Endometrial microvascular endothelial cells (primary cell): ENCODE data around the gene ABI3. TPM values are rescaled to one million over a fixed set of nuclear protein-coding genes. Genes with fewer than 3 reads are reported as not detected.

Experiments
- in situ Hi-C: cut with HindIII; loops from 2 replicates; pipeline ENCODE4 v1.10.0; 2017; ENCODE audit warnings: low sequenced_read_pairs, low pct_unique_long_range_greater_than_20kb; ENCODE audit errors: inconsistent ontology term
- total RNA-seq: library from RNA; depleted of rRNA; stranded (reverse); fragments of >200 nt; gene quantifications from one replicate; pipeline ENCODE4 v1.2.3, GENCODE V29; 2015; ENCODE audit errors: inconsistent ontology term

Gene ABI3
- total RNA-seq, 1 donor from 2014 or later = 69.5 TPM

GRCh38 chr17:49223168-49223516 lies 12.6 kb downstream of the ABI3 start:
- in situ Hi-C loops = no loop called here

GRCh38 chr17:49223517-49224197 lies 13.2 kb downstream of the ABI3 start:
- in situ Hi-C loops = no loop called here

DNA sequence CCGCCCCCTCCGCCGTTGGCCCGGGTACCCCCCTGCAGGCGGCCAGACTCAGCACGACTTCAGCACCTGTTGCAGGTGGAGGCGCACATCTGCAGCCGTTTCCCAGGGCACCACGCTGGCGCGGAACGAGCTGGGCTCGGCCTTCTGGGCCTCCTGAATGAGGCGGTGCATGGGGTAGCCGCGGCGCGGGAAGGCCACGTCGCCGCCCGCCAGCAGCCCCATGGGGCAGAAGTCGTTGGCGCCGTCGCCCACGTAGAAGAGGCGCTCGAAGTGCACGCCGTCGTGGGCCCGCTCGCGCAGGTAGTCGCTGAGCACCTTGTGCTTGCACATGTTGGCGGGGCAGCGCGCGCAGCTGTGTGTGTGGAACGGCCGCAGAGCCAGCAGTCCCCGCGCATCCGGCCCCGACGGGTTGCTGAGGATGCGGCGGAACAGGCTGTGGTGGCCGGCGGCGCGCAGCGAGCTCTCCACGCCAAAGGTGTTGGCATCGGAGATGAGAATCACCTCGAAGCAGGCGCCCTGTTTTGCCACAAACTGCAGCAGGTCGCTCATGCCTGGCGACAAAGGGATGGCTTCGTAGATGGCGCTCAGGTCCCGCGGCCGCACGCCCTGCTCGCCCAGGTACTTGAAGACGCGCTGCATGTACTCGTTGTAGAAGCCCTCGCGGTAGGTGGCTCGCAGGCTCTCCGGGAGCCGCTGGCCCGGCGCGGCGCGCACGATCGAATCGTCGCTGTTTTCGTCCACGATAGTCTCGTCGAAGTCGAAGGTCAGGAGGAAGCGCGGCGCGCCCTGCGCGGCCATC lies 13.9 kb downstream of the ABI3 start:
- in situ Hi-C loops = no loop called here

GRCh38 chr17:49224997-49225337 lies 14.5 kb downstream of the ABI3 start:
- in situ Hi-C loops = no loop called here

DNA sequence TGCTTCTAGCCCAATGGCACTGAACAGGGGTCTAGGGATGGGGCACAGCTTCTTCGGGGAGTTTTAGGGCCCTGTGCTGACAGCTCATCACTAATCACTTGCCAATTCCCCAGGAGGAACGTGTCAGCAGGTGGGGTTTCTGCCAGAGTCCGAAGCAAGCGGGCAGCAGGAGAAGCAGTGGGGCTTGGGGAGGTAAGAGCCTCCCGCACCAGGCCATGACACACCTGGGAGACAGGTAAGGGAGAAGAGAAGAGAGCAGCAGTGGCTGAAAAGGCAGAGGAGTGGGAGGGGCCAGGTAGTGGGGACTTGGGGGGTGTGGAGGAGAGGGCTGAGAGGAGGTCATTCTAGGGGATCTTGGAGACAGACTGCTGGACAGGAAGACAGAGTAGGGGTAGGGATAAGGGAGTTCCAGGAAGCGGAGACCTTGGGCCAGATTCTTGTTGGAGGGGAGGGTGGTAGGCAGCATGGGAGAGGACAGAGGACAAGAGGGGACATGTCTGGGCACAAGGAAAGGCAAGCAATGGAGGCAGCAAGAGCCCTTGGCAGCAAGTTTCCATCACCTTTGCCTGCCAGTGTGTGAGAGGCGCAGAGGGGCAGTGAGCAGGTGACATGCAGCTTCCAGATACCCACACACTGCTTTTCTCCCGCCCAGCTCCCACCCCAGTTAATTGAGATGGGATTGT lies 15.2 kb downstream of the ABI3 start:
- in situ Hi-C loops = no loop called here

- in situ Hi-C loops = no loop called here
Measured at GRCh38 chr17:49226771-49227435, 16.4 kb downstream of the ABI3 start.

GRCh38 chr17:49227436-49228261 lies 17.1 kb downstream of the ABI3 start:
- in situ Hi-C loops = no loop called here

DNA sequence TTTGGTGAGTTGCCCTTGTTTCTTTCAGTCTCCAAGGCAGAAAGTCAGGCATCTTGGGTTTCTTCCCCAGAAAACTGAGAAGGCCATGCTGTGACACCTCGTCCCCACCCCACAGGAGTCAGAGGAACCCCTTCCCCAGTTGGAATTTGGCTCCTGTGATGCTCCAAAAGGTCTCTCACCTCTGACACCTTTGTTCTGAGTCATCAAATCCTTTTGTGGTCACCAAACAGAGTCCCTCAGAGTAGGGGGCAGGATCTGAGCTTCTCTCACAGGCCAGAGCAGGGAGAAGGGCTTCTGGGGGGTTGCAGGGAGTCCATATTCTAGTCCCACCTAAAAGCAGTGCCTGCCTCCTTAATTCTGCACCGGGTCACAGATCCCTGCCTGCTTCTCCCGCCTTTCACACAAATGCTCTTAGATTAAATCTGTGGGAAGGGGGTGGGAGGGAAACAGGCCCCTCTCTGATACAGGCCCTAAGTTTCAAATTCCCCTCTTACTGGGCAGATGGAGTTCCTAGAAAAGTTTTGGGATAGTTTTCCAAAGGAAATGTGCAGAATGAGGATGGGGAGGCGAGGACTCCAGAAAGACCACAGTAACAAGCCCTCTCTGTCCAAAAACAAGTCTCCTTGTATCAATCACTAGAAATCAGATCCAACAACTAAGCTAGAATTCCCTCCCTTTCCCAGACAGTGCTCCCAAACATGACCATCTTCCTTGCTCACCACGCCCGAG lies 18.7 kb downstream of the ABI3 start:
- in situ Hi-C loops = no loop called here

DNA sequence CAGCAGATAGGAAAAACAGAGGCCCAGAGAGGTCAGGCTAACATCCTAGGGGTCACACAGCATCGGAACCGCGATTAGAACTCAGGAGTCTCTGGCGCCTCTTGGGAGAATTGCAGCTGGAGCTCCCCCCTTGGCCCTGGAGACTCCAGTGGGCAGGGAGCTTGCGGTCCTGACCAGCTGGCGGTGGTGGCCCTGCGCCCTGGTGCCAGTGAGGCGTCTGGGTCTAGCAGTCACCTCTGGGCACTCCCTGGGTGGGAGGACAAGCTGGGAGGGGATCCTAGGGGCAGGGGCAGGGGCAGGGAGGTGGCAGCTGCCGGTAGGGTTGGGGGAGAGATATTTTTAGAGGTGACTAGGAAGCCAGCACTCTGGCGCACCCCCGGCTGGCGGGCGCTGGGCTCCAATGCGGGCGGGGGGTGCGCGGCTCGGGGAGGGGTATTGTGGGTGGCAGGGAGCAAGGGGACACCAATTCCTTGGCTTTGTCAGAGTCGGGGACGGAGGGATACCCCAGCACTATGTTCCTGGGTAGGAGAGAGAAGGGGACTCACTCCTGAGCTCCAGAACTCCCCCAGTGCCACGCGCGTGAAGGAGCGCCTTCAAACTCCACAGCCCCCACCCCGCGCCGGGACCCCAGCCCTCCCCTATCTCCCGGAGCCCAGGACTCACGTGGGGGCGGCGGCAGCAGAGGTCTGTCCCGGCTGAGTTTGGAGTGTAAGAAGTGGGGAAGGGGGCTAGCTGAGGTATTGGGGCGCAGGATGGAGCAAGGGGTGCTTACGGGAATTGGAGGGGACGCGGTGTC lies 19.5 kb downstream of the ABI3 start:
- in situ Hi-C loops = no loop called here

DNA sequence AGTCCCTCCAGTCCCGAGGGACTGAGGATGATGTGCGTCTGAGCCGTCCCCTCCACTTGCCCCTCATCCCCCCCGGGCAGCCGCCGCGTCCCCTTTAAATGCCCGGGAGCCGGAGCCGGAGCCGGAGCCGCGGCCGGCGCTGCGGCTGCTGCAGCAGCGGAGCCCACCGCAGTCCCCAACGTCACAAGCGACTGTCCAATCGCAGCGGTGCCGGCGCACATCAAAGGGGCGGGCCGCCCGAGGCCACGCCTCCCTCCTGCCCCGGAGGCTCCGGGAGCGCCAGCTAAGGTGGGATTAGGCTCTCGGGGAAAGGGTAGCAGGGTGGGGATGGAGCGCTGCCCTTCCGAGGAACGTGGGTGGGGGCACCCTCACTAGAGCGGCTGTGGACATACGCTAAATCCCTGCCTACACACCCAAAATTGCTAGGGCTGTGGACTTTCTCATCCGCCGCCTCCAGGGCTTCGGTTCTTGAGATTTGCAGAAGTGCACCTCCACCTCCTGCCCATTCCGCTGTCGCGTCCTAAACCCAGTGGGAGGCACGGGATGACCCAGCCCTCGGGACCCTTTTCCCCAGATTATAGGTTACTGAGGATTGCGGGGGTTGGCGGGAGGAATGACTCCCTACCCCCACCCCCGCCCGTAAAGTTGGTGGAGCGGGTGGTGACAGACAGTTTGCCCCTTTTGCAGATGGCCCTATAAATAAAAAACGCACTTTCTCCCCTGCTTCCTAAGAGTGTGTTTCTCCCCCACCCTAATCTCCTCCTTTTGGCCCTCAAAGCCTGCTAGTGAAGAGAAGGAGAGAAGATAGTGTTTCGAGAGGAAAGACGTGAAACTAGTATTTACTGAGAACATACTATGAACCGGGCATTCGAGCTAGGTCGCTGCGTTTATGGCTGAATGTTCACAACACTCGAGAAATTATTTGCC lies 20.4 kb downstream of the ABI3 start, which contains the start of gene PHOSPHO1:
PHOSPHO1 (minus strand) TSS at position 152 of the 927 bp plus-strand sequence. CDS start 4,096 bp downstream, outside the sequence.
- in situ Hi-C loops = no loop called here

DNA sequence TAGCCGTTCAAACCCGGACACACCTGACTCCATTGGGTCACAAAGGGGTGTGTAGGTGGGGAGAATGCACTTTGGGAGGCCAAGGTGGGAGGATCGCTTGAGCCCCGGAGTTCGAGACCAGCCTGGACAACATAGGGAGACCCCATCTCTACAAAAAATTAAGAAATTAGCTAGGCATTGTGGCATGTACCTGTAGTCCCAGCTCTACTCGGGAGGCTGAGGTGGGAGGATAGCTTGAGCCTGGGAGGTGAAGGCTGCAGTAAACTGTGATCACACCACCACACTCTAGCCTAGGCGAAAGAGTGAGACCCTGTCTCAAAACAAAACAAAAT lies 21.0 kb downstream of the ABI3 start:
- in situ Hi-C loops = no loop called here

DNA sequence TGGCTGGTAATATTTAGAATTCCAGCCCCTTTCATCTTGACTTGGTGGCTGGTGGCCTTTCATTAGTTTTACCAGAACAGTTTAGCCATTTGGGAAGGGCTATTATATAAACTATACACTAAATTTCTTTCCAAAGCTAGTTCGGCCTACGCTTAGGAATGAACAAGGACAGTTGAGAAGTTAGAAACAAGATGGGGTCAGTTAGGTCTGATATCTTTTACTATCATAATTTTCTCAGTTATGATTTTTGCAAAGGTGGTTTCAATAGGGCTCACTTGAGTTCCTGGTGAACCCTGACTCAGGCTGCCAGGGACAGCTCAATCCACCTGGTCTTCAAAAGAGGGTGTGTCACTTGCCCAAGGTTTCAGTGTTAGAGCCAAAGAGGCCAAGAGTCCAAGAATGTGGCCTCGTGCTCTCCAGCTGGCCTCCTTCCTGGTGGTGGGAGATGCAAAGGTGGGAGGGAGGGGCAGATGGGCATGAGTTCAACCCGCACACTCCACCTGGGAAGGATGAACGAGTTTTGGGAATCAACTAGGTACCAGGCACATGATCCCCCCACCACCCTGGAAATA lies 24.1 kb downstream of the ABI3 start:
- in situ Hi-C loops = no loop called here

GRCh38 chr17:49235896-49236295 lies 25.4 kb downstream of the ABI3 start:
- in situ Hi-C loops = no loop called here

- in situ Hi-C loops = no loop called here
Measured at GRCh38 chr17:49239963-49240362, 29.5 kb downstream of the ABI3 start.

- in situ Hi-C loops = no loop called here
Measured at GRCh38 chr17:49240619-49241018, 30.1 kb downstream of the ABI3 start.

GRCh38 chr17:49241040-49241439 lies 30.5 kb downstream of the ABI3 start:
- in situ Hi-C loops = no loop called here
